Stimulated activated CD8-positive, alpha-beta memory T cell treated with anti-CD3 and anti-CD28 coated beads, Interleukin-7, amount 100 ng/mL, for 4 hours (primary cell): ENCODE data around the gene SLC30A10.
"Not testable (repeated sequence)": the region's sequence is repeated elsewhere in the genome, so short reads cannot be mapped to it uniquely, and the experiment has no call there.

Experiments
- DNase-seq, 2 donors: peaks; one replicate each; pipeline ENCODE4 v3.0.0-alpha.2; 2020; ENCODE audit warnings: low read depth in 2 of 2

SLC30A10 gene

GRCh38 chr1:219891846-219892245, 36.5 kb downstream of the SLC30A10 start:
- DNase-seq, result not testable (repeated sequence)

- DNase-seq, result not testable (repeated sequence)
Observed at GRCh38 chr1:219888667-219889066, 39.7 kb downstream of the SLC30A10 start.

GRCh38 chr1:219885680-219886079, 42.7 kb downstream of the SLC30A10 start:
- no peak for DNase-seq

- DNase-seq, result no peak
Observed at GRCh38 chr1:219883400-219884332, 44.7 kb downstream of the SLC30A10 start.

GRCh38 chr1:219882755-219883154, 45.6 kb downstream of the SLC30A10 start:
- DNase-seq, result no peak

- DNase-seq, result no peak
Observed at GRCh38 chr1:219882096-219882495, 46.3 kb downstream of the SLC30A10 start.

- DNase-seq, result no peak
Observed at GRCh38 chr1:219880765-219881457, 47.4 kb downstream of the SLC30A10 start.

GRCh38 chr1:219876798-219877209, 51.6 kb downstream of the SLC30A10 start:
- no peak for DNase-seq

GRCh38 chr1:219875860-219876259, 52.5 kb downstream of the SLC30A10 start:
- DNase-seq, result no peak

- DNase-seq, result not testable (repeated sequence)
Observed at GRCh38 chr1:219872538-219872937, 55.8 kb downstream of the SLC30A10 start.

- DNase-seq, result no peak
Observed at GRCh38 chr1:219871427-219872057, 56.8 kb downstream of the SLC30A10 start.

- DNase-seq, result not testable (repeated sequence)
Observed at GRCh38 chr1:219868615-219869014, 59.7 kb downstream of the SLC30A10 start.
